Activated naive CD4-positive, alpha-beta T cell treated with anti-CD3 and anti-CD28 coated beads for 36 hours (primary cell): Measurements from ENCODE around the gene GLB1L2. TPM values are rescaled to one million over a fixed set of nuclear protein-coding genes. Genes with fewer than 3 reads are reported as not detected.
A peak's percentile ranks its signal among the peaks of the same experiment; 100 is the strongest.
"Not testable (repeated sequence)": the region's sequence is repeated elsewhere in the genome, so short reads cannot be mapped to it uniquely, and the experiment has no call there.

Experiments
- CTCF ChIA-PET: fragments of 350-600 bp; sonication (Branson Sonifier 250); formaldehyde crosslinking; loops from one replicate; lab custom pipeline; 2021; ENCODE audit warnings: antibody characterized with exemption; lab: Charles Lee
- DNase-seq: peaks from one replicate; pipeline ENCODE4 v3.0.0-alpha.2; 2020
- H3K27ac Mint-ChIP-seq: one replicate; pipeline ENCODE4 v1.8.0; 2021; ENCODE audit warnings: mild to moderate bottlenecking, mixed read lengths
- H3K27me3 Mint-ChIP-seq: one replicate; pipeline ENCODE4 v1.8.0; 2021; ENCODE audit warnings: low read depth, mixed read lengths
- H3K36me3 Mint-ChIP-seq: one replicate; pipeline ENCODE4 v1.8.0; 2021; ENCODE audit warnings: low read depth, mixed read lengths
- H3K4me1 Mint-ChIP-seq: one replicate; pipeline ENCODE4 v1.8.0; 2021; ENCODE audit warnings: low read depth, mixed read lengths
- H3K4me3 Mint-ChIP-seq: one replicate; pipeline ENCODE4 v1.8.0; 2021; ENCODE audit warnings: mild to moderate bottlenecking, moderate library complexity, mixed read lengths
- H3K9me3 Mint-ChIP-seq: one replicate; pipeline ENCODE4 v1.8.0; 2021; ENCODE audit warnings: mixed read lengths
- intact Hi-C: fragments of 100-400 bp; cut with micrococcal nuclease; formaldehyde crosslinking; loops from one replicate; pipeline ENCODE4 v1.15.1; 2023
- total RNA-seq, 2 experiments: library from RNA; stranded (reverse); gene quantifications; one replicate each; pipeline ENCODE4 v1.2.3, GENCODE V29; 2021

The GLB1L2 gene
- total RNA-seq: 10 to 100 TPM in 1 of 2 experiments, 1 to 10 TPM in 1; 9.3 to 11.0 TPM

DNA sequence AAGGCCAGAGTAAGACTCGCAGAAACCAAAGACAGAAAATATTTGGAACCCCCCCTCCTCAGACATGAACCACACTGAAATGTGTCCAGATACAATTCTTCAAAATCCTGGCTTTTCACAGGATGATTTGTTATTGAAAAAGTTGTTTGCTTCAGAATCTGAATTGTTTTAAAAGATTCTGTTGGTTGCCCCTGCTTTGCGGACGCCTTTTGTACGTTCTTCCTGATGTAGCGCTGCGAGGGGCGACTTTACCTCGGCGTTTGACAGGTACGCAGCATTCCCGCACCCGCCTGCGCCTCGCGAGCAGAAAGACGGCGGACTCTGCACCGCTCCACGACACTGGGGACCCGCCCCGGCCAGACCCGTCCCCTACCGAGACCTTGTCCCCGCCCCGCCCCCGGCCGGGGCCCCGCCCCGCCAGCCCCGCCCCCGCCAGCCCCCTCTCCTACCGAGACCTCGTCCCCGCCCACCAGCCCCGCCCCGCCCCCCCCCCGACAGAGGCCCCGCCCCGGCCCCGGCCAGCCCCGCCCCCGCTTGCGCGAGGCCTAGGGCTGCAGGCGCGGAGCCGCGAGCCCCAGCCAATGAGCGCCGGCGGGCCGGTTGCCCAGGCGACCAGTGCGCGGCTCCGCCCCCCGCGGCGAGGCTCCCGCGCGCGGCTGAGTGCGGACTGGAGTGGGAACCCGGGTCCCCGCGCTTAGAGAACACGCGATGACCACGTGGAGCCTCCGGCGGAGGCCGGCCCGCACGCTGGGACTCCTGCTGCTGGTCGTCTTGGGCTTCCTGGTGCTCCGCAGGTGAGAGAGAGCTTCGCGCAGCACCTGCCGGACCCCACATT lies at the start of gene GLB1L2:
Gene GLB1L2 (plus strand): TSS at position 635 of the 835 bp plus-strand sequence. CDS start 74 bp downstream, at position 709.
- CTCF ChIA-PET: interaction anchor here (1.0 to 2.2 kb wide), 2 partner anchors 57 to 80 kb away, joined by 3 to 8 read pairs; no protein-coding TSS in a partner anchor

DNA sequence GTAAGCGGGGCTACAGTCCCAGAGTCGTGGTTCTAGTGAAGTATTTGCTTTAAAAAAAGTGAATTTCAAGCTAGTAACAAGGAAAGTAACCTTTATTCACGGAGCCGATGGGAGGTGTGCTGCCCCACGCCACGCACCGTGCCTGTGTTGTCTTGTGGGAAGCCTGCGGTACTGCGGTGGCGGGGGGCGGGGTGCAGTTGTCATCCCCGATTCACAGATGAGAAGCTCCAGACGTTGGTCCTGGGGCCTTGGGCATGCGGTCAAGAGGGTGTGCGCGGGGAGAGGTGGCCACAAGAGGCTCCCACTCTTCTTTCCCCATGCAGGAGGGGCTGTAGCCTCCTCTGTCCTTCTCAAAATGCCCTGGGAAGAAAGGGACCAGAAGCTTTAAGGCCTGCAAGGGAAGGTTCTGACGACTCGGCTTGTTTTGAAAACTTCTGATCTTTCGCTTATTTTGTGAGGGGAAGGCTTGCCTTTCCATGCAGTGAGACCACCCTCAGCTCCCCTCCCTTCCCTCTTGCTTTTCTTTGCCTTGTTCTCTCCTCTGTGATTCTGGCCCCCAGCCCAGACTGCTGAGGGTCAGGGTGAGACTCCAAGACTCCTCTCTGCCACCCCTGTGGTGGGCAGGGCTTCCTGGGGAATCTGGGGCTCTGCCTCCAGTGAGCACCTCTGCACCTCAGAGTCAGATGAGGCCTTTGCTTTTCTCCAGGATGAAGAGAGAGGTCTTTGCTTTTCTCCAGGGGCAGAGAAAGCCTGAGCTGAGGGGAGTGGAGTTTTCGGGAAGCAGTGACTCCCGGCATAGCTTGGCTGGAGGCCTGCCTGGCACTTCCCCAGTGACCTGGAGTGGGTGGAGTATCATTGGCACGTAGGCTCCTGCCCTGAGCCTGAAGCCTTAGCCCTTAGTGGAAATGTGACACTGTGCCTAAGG lies 49.4 kb upstream of the GLB1L2 start:
- H3K27ac Mint-ChIP-seq: no peak overlapping the region
- CTCF ChIA-PET: interaction anchor here (0.6 kb wide), 1 partner anchor 392 kb away, joined by 4 read pairs; no protein-coding TSS in a partner anchor
- peaks cover 3% of the 10 kb centered on the region for H3K27me3 Mint-ChIP-seq
- intact Hi-C loops: no loop called here
- H3K4me3 Mint-ChIP-seq: no peak overlapping the region
- no peaks in the 10 kb centered on the region for H3K9me3 Mint-ChIP-seq
- peaks cover 5% of the 10 kb centered on the region for H3K4me1 Mint-ChIP-seq
- no peak for DNase-seq
- peaks cover 23% of the 10 kb centered on the region for H3K36me3 Mint-ChIP-seq

More for the DNA sequence above, at the start of gene GLB1L2:
- H3K4me3 Mint-ChIP-seq: peak within 1 kb of the TSS; percentile 80
- H3K36me3 Mint-ChIP-seq: no peaks in the 10 kb centered on the region
- peaks cover 7% of the 10 kb centered on the region for H3K4me1 Mint-ChIP-seq
- no peaks in the 10 kb centered on the region for H3K9me3 Mint-ChIP-seq
- peaks cover 9% of the 10 kb centered on the region for H3K27me3 Mint-ChIP-seq
- intact Hi-C loops: loop anchor here (1.0 to 10.0 kb wide), 4 partner anchors 56 to 407 kb away; partner anchors contain the start of genes ACAD8, THYN1 and VPS26B
- DNase-seq: peak; percentile 69
- no peak within 1 kb of the TSS for H3K27ac Mint-ChIP-seq

DNA sequence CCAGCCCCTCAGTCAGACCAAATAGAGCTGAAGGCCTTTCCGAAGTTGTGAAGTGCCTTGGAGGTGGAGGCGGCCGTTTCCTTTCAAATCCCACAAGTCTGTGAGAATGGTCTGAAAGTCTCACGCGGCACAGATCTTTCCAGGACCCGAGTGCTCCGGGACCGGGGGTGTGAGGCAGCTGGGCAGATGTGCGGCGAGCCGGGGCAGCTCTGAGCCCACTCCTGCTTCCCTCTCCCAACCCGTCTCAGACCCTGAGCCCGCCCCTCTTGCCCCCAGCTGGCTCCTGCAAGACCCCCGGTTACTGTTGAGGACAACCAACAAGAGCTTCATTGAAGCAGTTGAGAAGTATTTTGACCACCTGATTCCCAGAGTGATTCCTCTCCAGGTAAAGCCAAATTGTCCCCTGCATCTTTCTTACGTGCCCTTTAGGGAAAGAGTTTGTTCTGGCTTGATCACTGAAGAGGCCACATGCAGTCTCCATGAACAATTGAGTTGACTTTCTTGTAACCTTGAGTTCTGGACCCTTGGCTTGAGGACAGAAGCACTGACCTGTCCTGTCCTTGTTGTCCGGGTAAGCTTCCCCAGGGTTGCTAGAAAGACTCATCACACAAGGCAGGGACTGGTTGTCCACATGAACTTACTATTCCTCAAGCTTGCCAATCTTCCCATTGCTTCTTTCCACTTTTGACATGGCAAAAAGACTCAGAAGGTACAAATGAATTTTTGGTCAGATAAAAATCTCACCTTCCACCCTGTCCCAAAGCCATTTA lies 48.1 kb upstream of the GLB1L2 start:
- intact Hi-C loops: no loop called here
- DNase-seq: no peak
- no peak overlapping the region for H3K27ac Mint-ChIP-seq
- H3K27me3 Mint-ChIP-seq: no peaks in the 10 kb centered on the region
- no peak overlapping the region for H3K4me3 Mint-ChIP-seq
- CTCF ChIA-PET: no interaction called here
- H3K4me1 Mint-ChIP-seq: peaks cover 3% of the 10 kb centered on the region
- H3K36me3 Mint-ChIP-seq: peaks cover 18% of the 10 kb centered on the region
- H3K9me3 Mint-ChIP-seq: no peaks in the 10 kb centered on the region

- intact Hi-C loops, DNase-seq, H3K27me3 Mint-ChIP-seq, H3K9me3 Mint-ChIP-seq, H3K27ac Mint-ChIP-seq, H3K4me3 Mint-ChIP-seq, CTCF ChIA-PET, H3K4me1 Mint-ChIP-seq: not testable (repeated sequence)
- peaks cover 16% of the 10 kb centered on the region for H3K36me3 Mint-ChIP-seq
Measured at GRCh38 chr11:134284349-134284748, 47.4 kb upstream of the GLB1L2 start.

GRCh38 chr11:134287561-134287960 lies 44.2 kb upstream of the GLB1L2 start:
- no peaks in the 10 kb centered on the region for H3K4me1 Mint-ChIP-seq
- CTCF ChIA-PET: no interaction called here
- H3K4me3 Mint-ChIP-seq: no peak overlapping the region
- H3K27ac Mint-ChIP-seq: no peak overlapping the region
- intact Hi-C loops: no loop called here
- H3K36me3 Mint-ChIP-seq: peaks cover 17% of the 10 kb centered on the region
- no peaks in the 10 kb centered on the region for H3K27me3 Mint-ChIP-seq
- no peaks in the 10 kb centered on the region for H3K9me3 Mint-ChIP-seq
- no peak for DNase-seq

GRCh38 chr11:134288486-134288885 lies 43.3 kb upstream of the GLB1L2 start:
- CTCF ChIA-PET: no interaction called here
- intact Hi-C loops: no loop called here
- DNase-seq: no peak
- H3K4me1 Mint-ChIP-seq: no peaks in the 10 kb centered on the region
- no peak overlapping the region for H3K4me3 Mint-ChIP-seq
- H3K27me3 Mint-ChIP-seq: no peaks in the 10 kb centered on the region
- no peak overlapping the region for H3K27ac Mint-ChIP-seq
- peaks cover 21% of the 10 kb centered on the region for H3K36me3 Mint-ChIP-seq
- no peaks in the 10 kb centered on the region for H3K9me3 Mint-ChIP-seq

DNA sequence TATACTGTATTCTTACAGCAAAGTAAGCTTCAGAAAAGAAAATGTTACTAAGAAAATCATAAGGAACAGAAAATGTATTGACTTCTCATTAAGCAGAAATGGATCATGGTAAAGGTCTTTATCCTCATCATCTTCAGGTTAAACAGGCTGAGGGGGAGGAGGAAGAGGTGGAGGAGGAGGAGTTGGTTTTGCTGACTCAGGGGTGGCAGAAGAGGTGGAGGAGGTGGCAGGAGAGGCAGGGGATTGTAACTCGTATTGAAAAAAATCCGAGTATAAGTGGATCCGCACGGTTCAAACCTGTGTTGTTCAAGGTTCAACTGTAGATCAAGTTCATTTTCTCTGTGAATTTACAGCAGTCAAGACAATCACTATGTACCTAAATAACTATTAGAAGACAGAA lies 42.6 kb upstream of the GLB1L2 start:
- no peak overlapping the region for H3K4me3 Mint-ChIP-seq
- no peak overlapping the region for H3K27ac Mint-ChIP-seq
- no peaks in the 10 kb centered on the region for H3K9me3 Mint-ChIP-seq
- no peaks in the 10 kb centered on the region for H3K27me3 Mint-ChIP-seq
- H3K4me1 Mint-ChIP-seq: no peaks in the 10 kb centered on the region
- H3K36me3 Mint-ChIP-seq: peaks cover 14% of the 10 kb centered on the region
- CTCF ChIA-PET: no interaction called here
- intact Hi-C loops: no loop called here
- no peak for DNase-seq

- CTCF ChIA-PET: no interaction called here
- no peaks in the 10 kb centered on the region for H3K4me1 Mint-ChIP-seq
- no peaks in the 10 kb centered on the region for H3K27me3 Mint-ChIP-seq
- no peak overlapping the region for H3K27ac Mint-ChIP-seq
- DNase-seq: no peak
- H3K9me3 Mint-ChIP-seq: no peaks in the 10 kb centered on the region
- H3K4me3 Mint-ChIP-seq: no peak overlapping the region
- H3K36me3 Mint-ChIP-seq: peaks cover 17% of the 10 kb centered on the region
- intact Hi-C loops: no loop called here
Measured at GRCh38 chr11:134289789-134290188, 42.0 kb upstream of the GLB1L2 start.

GRCh38 chr11:134290646-134291045 lies 41.1 kb upstream of the GLB1L2 start:
- H3K4me3 Mint-ChIP-seq: no peak overlapping the region
- no peaks in the 10 kb centered on the region for H3K4me1 Mint-ChIP-seq
- no peak overlapping the region for H3K27ac Mint-ChIP-seq
- intact Hi-C loops: no loop called here
- H3K36me3 Mint-ChIP-seq: peaks cover 12% of the 10 kb centered on the region
- H3K27me3 Mint-ChIP-seq: no peaks in the 10 kb centered on the region
- DNase-seq: no peak
- CTCF ChIA-PET: no interaction called here
- H3K9me3 Mint-ChIP-seq: no peaks in the 10 kb centered on the region

GRCh38 chr11:134291196-134291595 lies 40.6 kb upstream of the GLB1L2 start:
- H3K9me3 Mint-ChIP-seq: no peaks in the 10 kb centered on the region
- intact Hi-C loops: no loop called here
- DNase-seq: no peak
- H3K36me3 Mint-ChIP-seq: peaks cover 13% of the 10 kb centered on the region
- CTCF ChIA-PET: no interaction called here
- no peaks in the 10 kb centered on the region for H3K27me3 Mint-ChIP-seq
- H3K27ac Mint-ChIP-seq: no peak overlapping the region
- no peak overlapping the region for H3K4me3 Mint-ChIP-seq
- H3K4me1 Mint-ChIP-seq: no peaks in the 10 kb centered on the region

- Mint-ChIP-seq H3K27ac (no peak overlapping the region), H3K9me3 (no peaks in the 10 kb centered on the region), H3K27me3 (no peaks in the 10 kb centered on the region), H3K4me1 (no peaks in the 10 kb centered on the region), H3K36me3 (peaks cover 13% of the 10 kb centered on the region), H3K4me3 (no peak overlapping the region)
- CTCF ChIA-PET: no interaction called here
- intact Hi-C loops: no loop called here
- no peak for DNase-seq
Measured at GRCh38 chr11:134292661-134293060, 39.1 kb upstream of the GLB1L2 start.
